Stomach smooth muscle (tissue), 2 donors: ENCODE measurements around the gene NAA60.
"Not testable (repeated sequence)": the region's sequence is repeated elsewhere in the genome, so short reads cannot be mapped to it uniquely, and the experiment has no call there.

Experiments used
- H3K27ac ChIP-seq: one replicate; pipeline ENCODE4 v1.7.0; 2013; ENCODE audit warnings: mild to moderate bottlenecking, low read length, inconsistent platforms
- H3K27me3 ChIP-seq, 2 donors: one replicate each; pipeline ENCODE4 v1.7.0; 2013; ENCODE audit warnings: low read length in 2 of 2; ENCODE audit not compliant: insufficient read depth in 2 of 2, control insufficient read depth in 1 of 2
- H3K36me3 ChIP-seq, 2 donors: one replicate each; pipeline ENCODE4 v1.7.0; 2013; ENCODE audit warnings: low read length in 2 of 2; ENCODE audit not compliant: control insufficient read depth in 2 of 2, insufficient read depth in 2 of 2
- H3K4me1 ChIP-seq: one replicate; pipeline ENCODE4 v1.7.0; 2013; ENCODE audit warnings: low read length; ENCODE audit not compliant: control insufficient read depth, insufficient read depth
- H3K4me3 ChIP-seq, 2 donors: one replicate each; pipeline ENCODE4 v1.7.0; 2013; ENCODE audit warnings: low read length in 2 of 2
- H3K9ac ChIP-seq, 2 donors: one replicate each; pipeline ENCODE4 v1.7.0; 2013; ENCODE audit warnings: low read length in 2 of 2, mild to moderate bottlenecking in 1 of 2
- H3K9me3 ChIP-seq, 2 donors: one replicate each; pipeline ENCODE4 v1.7.0; 2013; ENCODE audit warnings: low read length in 2 of 2; ENCODE audit not compliant: control insufficient read depth in 2 of 2
- donor health status: healthy.
- donor health status: Pancreatic carcinoma.

NAA60 gene

GRCh38 chr16:3525951-3526350 lies 82.5 kb downstream of the NAA60 start:
- Histone ChIP-seq H3K4me1 (peaks cover 1% of the 10 kb centered on the region), H3K27me3 (no peaks in the 10 kb centered on the region), H3K4me3 (no peak overlapping the region), H3K9me3 (no peaks in the 10 kb centered on the region), H3K36me3 (peaks cover 34 to 41% of the 10 kb centered on the region in 2 donors), H3K27ac (no peak overlapping the region), H3K9ac (no peak overlapping the region)

GRCh38 chr16:3527216-3527829 lies 83.8 kb downstream of the NAA60 start:
- not testable (repeated sequence) for H3K9me3 ChIP-seq, H3K4me1 ChIP-seq, H3K9ac ChIP-seq, H3K27me3 ChIP-seq, H3K4me3 ChIP-seq, H3K27ac ChIP-seq
- peaks cover 35 to 42% of the 10 kb centered on the region in 2 donors for H3K36me3 ChIP-seq

- no peak overlapping the region for H3K4me3 ChIP-seq
- no peak overlapping the region for H3K27ac ChIP-seq
- H3K4me1 ChIP-seq, result no peaks in the 10 kb centered on the region
- H3K27me3 ChIP-seq, result no peaks in the 10 kb centered on the region
- peaks cover 46% of the 10 kb centered on the region in 2 donors for H3K36me3 ChIP-seq
- H3K9me3 ChIP-seq, result no peaks in the 10 kb centered on the region
- no peak overlapping the region for H3K9ac ChIP-seq
These were observed 84.9 kb downstream of the NAA60 start for GRCh38 chr16:3528406-3528805.

GRCh38 chr16:3529175-3529574 lies 85.7 kb downstream of the NAA60 start:
- no peaks in the 10 kb centered on the region for H3K27me3 ChIP-seq
- no peaks in the 10 kb centered on the region for H3K9me3 ChIP-seq
- H3K4me3 ChIP-seq, result no peak overlapping the region
- H3K27ac ChIP-seq, result no peak overlapping the region
- H3K9ac ChIP-seq, result no peak overlapping the region
- H3K36me3 ChIP-seq, result peaks cover 47% of the 10 kb centered on the region in 2 donors
- no peaks in the 10 kb centered on the region for H3K4me1 ChIP-seq

- Histone ChIP-seq H3K27me3 (no peaks in the 10 kb centered on the region), H3K36me3 (peaks cover 38 to 44% of the 10 kb centered on the region in 2 donors), H3K4me1 (no peaks in the 10 kb centered on the region), H3K4me3 (no peak overlapping the region), H3K9me3 (no peaks in the 10 kb centered on the region), H3K27ac (no peak overlapping the region), H3K9ac (no peak overlapping the region)
These were observed 87.0 kb downstream of the NAA60 start for GRCh38 chr16:3530371-3530914.

GRCh38 chr16:3532741-3533140 lies 89.3 kb downstream of the NAA60 start:
- Histone ChIP-seq H3K4me1 (peaks cover 11% of the 10 kb centered on the region), H3K27me3 (no peaks in the 10 kb centered on the region), H3K9me3 (no peaks in the 10 kb centered on the region), H3K4me3 (no peak overlapping the region), H3K9ac (no peak overlapping the region), H3K27ac (no peak overlapping the region), H3K36me3 (peaks cover 31 to 51% of the 10 kb centered on the region in 2 donors)

GRCh38 chr16:3534126-3534525 lies 90.6 kb downstream of the NAA60 start:
- Histone ChIP-seq H3K4me1 (peaks cover 11% of the 10 kb centered on the region), H3K27ac (no peak overlapping the region), H3K9ac (no peak overlapping the region), H3K27me3 (no peaks in the 10 kb centered on the region), H3K36me3 (peaks cover 27 to 48% of the 10 kb centered on the region in 2 donors), H3K9me3 (no peaks in the 10 kb centered on the region), H3K4me3 (no peak overlapping the region)

- no peak overlapping the region for H3K4me3 ChIP-seq
- peaks cover 31 to 45% of the 10 kb centered on the region in 2 donors for H3K36me3 ChIP-seq
These were observed 92.8 kb downstream of the NAA60 start for GRCh38 chr16:3536271-3536731.

More at GRCh38 chr16:3536271-3536731, 92.8 kb downstream of the NAA60 start:
- H3K4me1 ChIP-seq, result peaks cover 11% of the 10 kb centered on the region
- no peaks in the 10 kb centered on the region for H3K27me3 ChIP-seq
- H3K27ac ChIP-seq, result peak overlapping the region; percentile 24
- no peak overlapping the region for H3K9ac ChIP-seq
- H3K9me3 ChIP-seq, result no peaks in the 10 kb centered on the region
